ENCODE data around the gene SUMO3. TPM values are rescaled to one million over a fixed set of nuclear protein-coding genes. Genes with fewer than 3 reads are reported as not detected.
A peak's percentile ranks its signal among the peaks of the same experiment; 100 is the strongest.

SUMO3 gene
- polyA plus RNA-seq, 1 donor (not counting 4 experiments of a cell fraction or from before 2014, with no cell fraction given), result 115 TPM

DNA sequence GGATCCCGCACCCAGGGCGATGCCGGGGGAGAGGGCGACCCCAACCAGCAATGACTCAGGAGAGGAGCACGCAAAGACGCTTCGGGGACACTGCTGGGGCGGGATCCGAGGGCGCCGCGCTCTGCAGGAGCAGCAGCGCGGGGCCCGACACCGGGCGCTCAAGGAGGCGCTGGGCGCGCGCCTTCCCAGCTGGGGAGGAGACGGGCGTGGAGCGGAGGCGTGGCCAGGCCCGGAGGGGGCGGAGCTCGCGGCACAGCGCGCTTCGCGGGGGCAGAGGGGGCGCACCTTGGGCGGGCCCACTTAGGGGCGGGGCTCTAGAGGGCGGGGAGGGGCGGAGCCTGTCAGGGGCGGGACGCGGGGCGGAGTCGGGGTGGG lies 369 bp downstream of the SUMO3 start:
- dilution Hi-C loops (cut with MboI; ENCODE audit: extremely low pct_ligation_motif_present, low sequenced_read_pairs), result no loop called here
- peak overlapping the region; percentile 81 for H3K9ac ChIP-seq (ENCODE audit: control insufficient read depth, extremely low read depth, insufficient read depth, low read length)
- TF ChIP-seq CTCF (optimal IDR thresholded peaks at IDR 0.05 in 1 of 3, IDR thresholded peaks at IDR 0.05 in 1 of 3, conservative IDR thresholded peaks at IDR 0.05 in 1 of 3; ENCODE audit: extremely low read depth in 1 of 3, insufficient read depth in 2 of 3, low read length in 3 of 3), result no peak
- no peak for TF ChIP-seq EZH2 (IDR thresholded peaks at IDR 0.05; ENCODE audit: low read length)

DNA sequence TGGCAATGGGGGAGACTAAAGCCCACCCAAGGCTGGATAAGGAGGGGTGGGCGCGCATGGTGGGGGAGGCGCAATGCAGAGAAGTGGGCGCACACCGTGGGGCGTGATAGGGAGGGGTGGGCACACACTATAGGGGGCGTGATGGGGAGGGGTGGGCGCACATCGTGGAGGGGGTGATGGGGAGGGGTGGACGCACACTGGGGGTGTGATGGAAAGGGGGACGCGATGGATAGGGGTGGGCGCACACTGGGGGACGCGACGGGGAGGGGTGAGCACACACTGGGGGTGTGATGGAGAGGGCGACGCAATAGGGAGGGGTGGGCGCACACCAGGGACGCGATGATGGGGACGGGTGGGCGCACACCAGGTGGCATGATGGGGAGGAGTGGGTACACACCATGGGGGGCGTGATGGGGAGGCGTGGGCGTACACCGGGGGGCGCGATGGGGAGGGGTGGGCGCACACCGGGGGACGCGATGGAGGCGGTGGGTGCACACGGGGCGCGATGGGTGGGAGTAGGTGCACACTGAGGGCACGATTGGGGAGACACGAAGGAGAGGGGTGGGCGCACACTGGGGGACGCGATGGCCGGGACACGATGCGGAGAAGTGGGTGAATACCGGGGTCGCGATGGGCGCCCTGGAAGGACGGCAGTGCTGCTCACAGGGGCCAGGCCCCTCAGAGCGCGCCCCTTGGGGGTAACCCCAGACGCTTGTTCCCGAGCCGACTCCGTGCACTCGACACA lies 929 bp downstream of the SUMO3 start:
- DNase-seq (ENCODE audit: low read depth, low spot score) (no peak), FAIRE-seq (no peak)
- Histone ChIP-seq H3K4me3 (ENCODE audit: control insufficient read depth in 2 of 3, extremely low read depth in 1 of 3, insufficient read depth in 2 of 3, low read depth in 1 of 3, low read length in 3 of 3) (peak overlapping the region; percentile 68 to 70 (median 69)), H3K4me1 (ENCODE audit: control insufficient read depth, extremely low read depth, insufficient read depth, low read length) (peaks cover 7% of the 10 kb centered on the region), H3K4me2 (ENCODE audit: control insufficient read depth, extremely low read depth, insufficient read depth, low read depth, low read length) (peak overlapping the region; percentile 77), H4K20me1 (ENCODE audit: control insufficient read depth, extremely low read depth, insufficient read depth, low read length) (peaks cover 27% of the 10 kb centered on the region), H3K79me2 (ENCODE audit: control insufficient read depth, insufficient read depth, low read length) (peaks cover 50% of the 10 kb centered on the region), H3K27me3 (ENCODE audit: control insufficient read depth, extremely low read depth, insufficient read depth, low read length) (no peaks in the 10 kb centered on the region), H3K9me1 (ENCODE audit: control insufficient read depth, extremely low read depth, insufficient read depth, low read length) (no peaks in the 10 kb centered on the region), H2AFZ (ENCODE audit: control insufficient read depth, low read length) (no peak overlapping the region), H3K9ac (ENCODE audit: control insufficient read depth, extremely low read depth, insufficient read depth, low read length) (peak overlapping the region; percentile 65), H3K27ac (ENCODE audit: control insufficient read depth, insufficient read depth, low read length) (no peak overlapping the region), H3K9me3 (ENCODE audit: control insufficient read depth, low read depth, low read length) (peaks cover 4% of the 10 kb centered on the region), H3K36me3 (ENCODE audit: control insufficient read depth in 2 of 2, extremely low read depth in 1 of 2, insufficient read depth in 2 of 2, low read length in 2 of 2) (peaks cover 3% of the 10 kb centered on the region in 2 experiments)
- dilution Hi-C loops (cut with MboI; ENCODE audit: extremely low pct_ligation_motif_present, low sequenced_read_pairs), result no loop called here
- TF ChIP-seq CTCF (optimal IDR thresholded peaks at IDR 0.05 in 1 of 3, IDR thresholded peaks at IDR 0.05 in 1 of 3, conservative IDR thresholded peaks at IDR 0.05 in 1 of 3; ENCODE audit: extremely low read depth in 1 of 3, insufficient read depth in 2 of 3, low read length in 3 of 3), result no peak
- TF ChIP-seq EZH2 (IDR thresholded peaks at IDR 0.05; ENCODE audit: low read length), result no peak

More for the DNA sequence above, 369 bp downstream of the SUMO3 start:
- Histone ChIP-seq H3K9me1 (ENCODE audit: control insufficient read depth, extremely low read depth, insufficient read depth, low read length) (no peaks in the 10 kb centered on the region), H3K4me1 (ENCODE audit: control insufficient read depth, extremely low read depth, insufficient read depth, low read length) (peaks cover 4% of the 10 kb centered on the region), H3K36me3 (ENCODE audit: control insufficient read depth in 2 of 2, extremely low read depth in 1 of 2, insufficient read depth in 2 of 2, low read length in 2 of 2) (peaks cover 3% of the 10 kb centered on the region in 2 experiments), H3K9me3 (ENCODE audit: control insufficient read depth, low read depth, low read length) (peaks cover 5% of the 10 kb centered on the region), H3K4me2 (ENCODE audit: control insufficient read depth, extremely low read depth, insufficient read depth, low read depth, low read length) (peak overlapping the region; percentile 77), H2AFZ (ENCODE audit: control insufficient read depth, low read length) (no peak overlapping the region), H3K27me3 (ENCODE audit: control insufficient read depth, extremely low read depth, insufficient read depth, low read length) (no peaks in the 10 kb centered on the region), H3K27ac (ENCODE audit: control insufficient read depth, insufficient read depth, low read length) (peak overlapping the region; percentile 56), H3K79me2 (ENCODE audit: control insufficient read depth, insufficient read depth, low read length) (peaks cover 45% of the 10 kb centered on the region), H4K20me1 (ENCODE audit: control insufficient read depth, extremely low read depth, insufficient read depth, low read length) (peaks cover 27% of the 10 kb centered on the region), H3K4me3 (ENCODE audit: control insufficient read depth in 2 of 3, extremely low read depth in 1 of 3, insufficient read depth in 2 of 3, low read depth in 1 of 3, low read length in 3 of 3) (peak overlapping the region; percentile 68 to 70 (median 69))
- DNase-seq (ENCODE audit: low read depth, low spot score), result peak; percentile 55
- FAIRE-seq, result no peak
